H1 (cell line): Measurements from ENCODE around the gene SPR. TPM values are rescaled to one million over a fixed set of nuclear protein-coding genes. Genes with fewer than 3 reads are reported as not detected.

Source experiments
- BRCA1 ChIP-seq: IDR thresholded peaks from 2 replicates; pipeline ENCODE4 v1.6.1; 2012; ENCODE audit warnings: low read depth, low read length, improper control_type of control experiment
- CREB1 ChIP-seq: IDR thresholded peaks from 2 replicates; pipeline ENCODE4 v1.6.1; 2012; ENCODE audit warnings: inconsistent platforms
- SIX5 ChIP-seq: IDR thresholded peaks from 2 replicates; pipeline ENCODE4 v1.6.1; 2011; ENCODE audit warnings: mild to moderate bottlenecking, low read depth, low read length
- polyA plus RNA-seq, 7 experiments: library from polyadenylated mRNA; depleted of rRNA in 3 of 7; stranded (reverse) in 5 of 7; unstranded in 2 of 7; fragments of >200 nt in 5 of 7; fragments of 200-250 nt in 2 of 7; gene quantifications; 1 replicate in 5 of 7; 2 replicates in 1 of 7; 4 replicates in 1 of 7; pipeline versions ENCODE4 v1.2.1 to v1.2.3, GENCODE V29; 2011 to 2013; ENCODE audit warnings: missing spikeins in 2 of 7, mixed read lengths in 2 of 7
- total RNA-seq: library from RNA; stranded (reverse); fragmentation: NEBNext Ultra II Directional; extraction: Animal tissue kit (Norgen Biotek cat#: 25700); gene quantifications from 2 replicates; pipeline ENCODE4 v1.2.1, GENCODE V29; 2021
- TF ChIP-seq, protein P1 (sequence below): fragments of 300-600 bp; sonication (generic); IDR thresholded peaks from 2 replicates; pipeline ENCODE4 v1.7.1; 2012; ENCODE audit warnings: low read length, moderate library complexity, mild to moderate bottlenecking, inconsistent platforms; ENCODE audit not compliant: insufficient replicate concordance
- TF ChIP-seq, protein P2 (sequence below): IDR thresholded peaks from 2 replicates; pipeline ENCODE4 v1.6.1; 2012; ENCODE audit warnings: inconsistent platforms

SPR gene
- total and polyA plus RNA-seq, 2 of the 8 experiments (the other 6 are each of a cell fraction or from before 2014, with no cell fraction given) = 4.5 to 11.5 TPM

DNA sequence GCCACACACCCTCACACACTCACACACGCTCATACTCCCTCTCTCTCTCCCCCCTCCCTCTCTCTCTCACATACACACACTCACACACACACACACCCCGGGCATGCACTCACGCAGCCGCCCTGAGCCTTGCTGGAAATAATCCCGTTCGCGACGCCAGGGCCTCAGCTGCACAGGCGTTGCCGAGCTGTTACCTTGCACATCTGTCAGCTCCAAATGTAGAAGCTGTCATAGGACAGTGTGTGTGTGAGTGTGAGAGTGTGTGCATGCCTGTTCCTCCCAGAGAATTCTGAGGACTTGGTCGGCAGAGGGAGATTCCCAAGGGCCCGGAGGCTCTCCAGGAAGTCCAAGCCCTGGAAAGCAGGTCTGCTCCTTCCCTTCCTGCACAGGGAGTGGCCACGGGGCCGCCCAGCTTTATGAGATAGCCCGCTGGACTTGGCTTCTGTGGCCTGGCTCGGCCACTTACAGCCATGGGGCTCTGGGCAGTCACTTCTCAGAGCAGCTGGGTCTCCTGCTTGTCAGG is 8.6 kb downstream of the SPR start (continued):
- TF ChIP-seq, protein P1, sequence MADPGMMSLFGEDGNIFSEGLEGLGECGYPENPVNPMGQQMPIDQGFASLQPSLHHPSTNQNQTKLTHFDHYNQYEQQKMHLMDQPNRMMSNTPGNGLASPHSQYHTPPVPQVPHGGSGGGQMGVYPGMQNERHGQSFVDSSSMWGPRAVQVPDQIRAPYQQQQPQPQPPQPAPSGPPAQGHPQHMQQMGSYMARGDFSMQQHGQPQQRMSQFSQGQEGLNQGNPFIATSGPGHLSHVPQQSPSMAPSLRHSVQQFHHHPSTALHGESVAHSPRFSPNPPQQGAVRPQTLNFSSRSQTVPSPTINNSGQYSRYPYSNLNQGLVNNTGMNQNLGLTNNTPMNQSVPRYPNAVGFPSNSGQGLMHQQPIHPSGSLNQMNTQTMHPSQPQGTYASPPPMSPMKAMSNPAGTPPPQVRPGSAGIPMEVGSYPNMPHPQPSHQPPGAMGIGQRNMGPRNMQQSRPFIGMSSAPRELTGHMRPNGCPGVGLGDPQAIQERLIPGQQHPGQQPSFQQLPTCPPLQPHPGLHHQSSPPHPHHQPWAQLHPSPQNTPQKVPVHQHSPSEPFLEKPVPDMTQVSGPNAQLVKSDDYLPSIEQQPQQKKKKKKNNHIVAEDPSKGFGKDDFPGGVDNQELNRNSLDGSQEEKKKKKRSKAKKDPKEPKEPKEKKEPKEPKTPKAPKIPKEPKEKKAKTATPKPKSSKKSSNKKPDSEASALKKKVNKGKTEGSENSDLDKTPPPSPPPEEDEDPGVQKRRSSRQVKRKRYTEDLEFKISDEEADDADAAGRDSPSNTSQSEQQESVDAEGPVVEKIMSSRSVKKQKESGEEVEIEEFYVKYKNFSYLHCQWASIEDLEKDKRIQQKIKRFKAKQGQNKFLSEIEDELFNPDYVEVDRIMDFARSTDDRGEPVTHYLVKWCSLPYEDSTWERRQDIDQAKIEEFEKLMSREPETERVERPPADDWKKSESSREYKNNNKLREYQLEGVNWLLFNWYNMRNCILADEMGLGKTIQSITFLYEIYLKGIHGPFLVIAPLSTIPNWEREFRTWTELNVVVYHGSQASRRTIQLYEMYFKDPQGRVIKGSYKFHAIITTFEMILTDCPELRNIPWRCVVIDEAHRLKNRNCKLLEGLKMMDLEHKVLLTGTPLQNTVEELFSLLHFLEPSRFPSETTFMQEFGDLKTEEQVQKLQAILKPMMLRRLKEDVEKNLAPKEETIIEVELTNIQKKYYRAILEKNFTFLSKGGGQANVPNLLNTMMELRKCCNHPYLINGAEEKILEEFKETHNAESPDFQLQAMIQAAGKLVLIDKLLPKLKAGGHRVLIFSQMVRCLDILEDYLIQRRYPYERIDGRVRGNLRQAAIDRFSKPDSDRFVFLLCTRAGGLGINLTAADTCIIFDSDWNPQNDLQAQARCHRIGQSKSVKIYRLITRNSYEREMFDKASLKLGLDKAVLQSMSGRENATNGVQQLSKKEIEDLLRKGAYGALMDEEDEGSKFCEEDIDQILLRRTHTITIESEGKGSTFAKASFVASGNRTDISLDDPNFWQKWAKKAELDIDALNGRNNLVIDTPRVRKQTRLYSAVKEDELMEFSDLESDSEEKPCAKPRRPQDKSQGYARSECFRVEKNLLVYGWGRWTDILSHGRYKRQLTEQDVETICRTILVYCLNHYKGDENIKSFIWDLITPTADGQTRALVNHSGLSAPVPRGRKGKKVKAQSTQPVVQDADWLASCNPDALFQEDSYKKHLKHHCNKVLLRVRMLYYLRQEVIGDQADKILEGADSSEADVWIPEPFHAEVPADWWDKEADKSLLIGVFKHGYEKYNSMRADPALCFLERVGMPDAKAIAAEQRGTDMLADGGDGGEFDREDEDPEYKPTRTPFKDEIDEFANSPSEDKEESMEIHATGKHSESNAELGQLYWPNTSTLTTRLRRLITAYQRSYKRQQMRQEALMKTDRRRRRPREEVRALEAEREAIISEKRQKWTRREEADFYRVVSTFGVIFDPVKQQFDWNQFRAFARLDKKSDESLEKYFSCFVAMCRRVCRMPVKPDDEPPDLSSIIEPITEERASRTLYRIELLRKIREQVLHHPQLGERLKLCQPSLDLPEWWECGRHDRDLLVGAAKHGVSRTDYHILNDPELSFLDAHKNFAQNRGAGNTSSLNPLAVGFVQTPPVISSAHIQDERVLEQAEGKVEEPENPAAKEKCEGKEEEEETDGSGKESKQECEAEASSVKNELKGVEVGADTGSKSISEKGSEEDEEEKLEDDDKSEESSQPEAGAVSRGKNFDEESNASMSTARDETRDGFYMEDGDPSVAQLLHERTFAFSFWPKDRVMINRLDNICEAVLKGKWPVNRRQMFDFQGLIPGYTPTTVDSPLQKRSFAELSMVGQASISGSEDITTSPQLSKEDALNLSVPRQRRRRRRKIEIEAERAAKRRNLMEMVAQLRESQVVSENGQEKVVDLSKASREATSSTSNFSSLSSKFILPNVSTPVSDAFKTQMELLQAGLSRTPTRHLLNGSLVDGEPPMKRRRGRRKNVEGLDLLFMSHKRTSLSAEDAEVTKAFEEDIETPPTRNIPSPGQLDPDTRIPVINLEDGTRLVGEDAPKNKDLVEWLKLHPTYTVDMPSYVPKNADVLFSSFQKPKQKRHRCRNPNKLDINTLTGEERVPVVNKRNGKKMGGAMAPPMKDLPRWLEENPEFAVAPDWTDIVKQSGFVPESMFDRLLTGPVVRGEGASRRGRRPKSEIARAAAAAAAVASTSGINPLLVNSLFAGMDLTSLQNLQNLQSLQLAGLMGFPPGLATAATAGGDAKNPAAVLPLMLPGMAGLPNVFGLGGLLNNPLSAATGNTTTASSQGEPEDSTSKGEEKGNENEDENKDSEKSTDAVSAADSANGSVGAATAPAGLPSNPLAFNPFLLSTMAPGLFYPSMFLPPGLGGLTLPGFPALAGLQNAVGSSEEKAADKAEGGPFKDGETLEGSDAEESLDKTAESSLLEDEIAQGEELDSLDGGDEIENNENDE = no peak
- TF ChIP-seq CREB1 (no peak), SIX5 (no peak), BRCA1 (no peak)
- TF ChIP-seq, protein P2, sequence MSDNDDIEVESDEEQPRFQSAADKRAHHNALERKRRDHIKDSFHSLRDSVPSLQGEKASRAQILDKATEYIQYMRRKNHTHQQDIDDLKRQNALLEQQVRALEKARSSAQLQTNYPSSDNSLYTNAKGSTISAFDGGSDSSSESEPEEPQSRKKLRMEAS = no peak
